WTC11 (cell line): ENCODE results near the gene WDR26. TPM values are rescaled to one million over a fixed set of nuclear protein-coding genes. Genes with fewer than 3 reads are reported as not detected.

Experiments
- ATAC-seq: fragments of 200-7000 bp; cut with Tn5 transposase; 2 replicates; pipeline ENCODE4 v1.10.0; 2021; ENCODE audit warnings: mild to moderate bottlenecking, moderate library complexity
- CTCF ChIA-PET: fragments of 300-600 bp; sonication (Branson Sonifier 250); formaldehyde crosslinking; loops from one replicate; lab custom pipeline; 2021; ENCODE audit warnings: antibody characterized with exemption; lab: Charles Lee
- POLR2A ChIA-PET: fragments of 350-600 bp; sonication (Branson Sonifier 250); formaldehyde crosslinking; loops from one replicate; lab custom pipeline; 2021; ENCODE audit warnings: antibody characterized with exemption; lab: Charles Lee
- DNase-seq: peaks from one replicate; pipeline ENCODE4 v3.0.0; 2021; ENCODE audit warnings: low spot score
- H3K27ac Mint-ChIP-seq: 2 replicates; pipeline ENCODE4 v1.8.0; 2021; ENCODE audit warnings: mixed read lengths
- H3K27me3 Mint-ChIP-seq: 2 replicates; pipeline ENCODE4 v1.8.0; 2021; ENCODE audit warnings: low read depth, mild to moderate bottlenecking, moderate library complexity, mixed read lengths
- H3K36me3 Mint-ChIP-seq: 2 replicates; pipeline ENCODE4 v1.8.0; 2021; ENCODE audit warnings: mixed read lengths
- H3K4me1 Mint-ChIP-seq: 2 replicates; pipeline ENCODE4 v1.8.0; 2022; ENCODE audit warnings: mixed read lengths
- H3K4me3 Mint-ChIP-seq: 2 replicates; pipeline ENCODE4 v1.8.0; 2021; ENCODE audit warnings: mild to moderate bottlenecking, moderate library complexity, mixed read lengths
- H3K9me3 Mint-ChIP-seq: 2 replicates; pipeline ENCODE4 v1.8.0; 2021; ENCODE audit warnings: mixed read lengths
- AR ChIP-seq: fragments of 250-450 bp; sonication (Bioruptor Pico); IDR thresholded peaks from 2 replicates; pipeline ENCODE4 v1.9.0; 2021; ENCODE audit warnings: mild to moderate bottlenecking
- ATF1 ChIP-seq: sonication (generic); formaldehyde crosslinking; IDR thresholded peaks from 2 replicates; pipeline ENCODE4 v1.8.1; 2023; ENCODE audit warnings: mild to moderate bottlenecking, moderate library complexity, missing genetic modification reagents
- ATF3 ChIP-seq: sonication (generic); formaldehyde crosslinking; conservative IDR thresholded peaks from 2 replicates; pipeline ENCODE4 v1.8.1; 2022; ENCODE audit warnings: mild to moderate bottlenecking, missing genetic modification reagents
- CREB1 ChIP-seq: sonication (generic); formaldehyde crosslinking; IDR thresholded peaks from 2 replicates; pipeline ENCODE4 v1.8.0; 2023; ENCODE audit warnings: mild to moderate bottlenecking, missing genetic modification reagents
- ESRRA ChIP-seq: sonication (generic); formaldehyde crosslinking; IDR thresholded peaks from 2 replicates; pipeline ENCODE4 v1.8.1; 2022; ENCODE audit warnings: mild to moderate bottlenecking, missing genetic modification reagents, borderline replicate concordance
- ETV6 ChIP-seq: sonication (generic); formaldehyde crosslinking; IDR thresholded peaks from 2 replicates; pipeline ENCODE4 v1.8.1; 2022; ENCODE audit warnings: mild to moderate bottlenecking, missing genetic modification reagents
- HMGA2 ChIP-seq: fragments of 250-450 bp; sonication (Bioruptor Pico); IDR thresholded peaks from 2 replicates; pipeline ENCODE4 v1.4.0; 2021; ENCODE audit warnings: mild to moderate bottlenecking, moderate library complexity
- MAX ChIP-seq: sonication (generic); formaldehyde crosslinking; IDR thresholded peaks from 2 replicates; pipeline ENCODE4 v1.8.0; 2022; ENCODE audit warnings: mild to moderate bottlenecking, missing genetic modification reagents
- NFATC4 ChIP-seq: fragments of 250-450 bp; sonication (Bioruptor Pico); IDR thresholded peaks from 2 replicates; pipeline ENCODE4 v1.9.0; 2021; ENCODE audit warnings: mild to moderate bottlenecking
- NFE2L1 ChIP-seq: sonication (generic); formaldehyde crosslinking; IDR thresholded peaks from 2 replicates; pipeline ENCODE4 v1.8.1; 2023; ENCODE audit warnings: missing genetic modification reagents
- NR3C1 ChIP-seq: sonication (generic); formaldehyde crosslinking; conservative IDR thresholded peaks from 2 replicates; pipeline ENCODE4 v1.8.1; 2023; ENCODE audit warnings: low read depth, mild to moderate bottlenecking, missing genetic modification reagents
- PRDM15 ChIP-seq: sonication (generic); formaldehyde crosslinking; IDR thresholded peaks from 2 replicates; pipeline ENCODE4 v1.8.0; 2022; ENCODE audit warnings: missing genetic modification reagents
- RORB ChIP-seq: fragments of 250-450 bp; sonication (Bioruptor Pico); IDR thresholded peaks from 2 replicates; pipeline ENCODE4 v1.9.0; 2021; ENCODE audit warnings: mild to moderate bottlenecking
- SMAD4 ChIP-seq: sonication (generic); formaldehyde crosslinking; IDR thresholded peaks from 2 replicates; pipeline ENCODE4 v1.8.0; 2022; ENCODE audit warnings: mild to moderate bottlenecking, missing genetic modification reagents
- TEAD1 ChIP-seq: sonication (generic); formaldehyde crosslinking; IDR thresholded peaks from 2 replicates; pipeline ENCODE4 v1.8.0; 2022; ENCODE audit warnings: mild to moderate bottlenecking, missing genetic modification reagents
- TP53 ChIP-seq: sonication (generic); formaldehyde crosslinking; IDR thresholded peaks from 2 replicates; pipeline ENCODE4 v1.8.1; 2023; ENCODE audit warnings: mild to moderate bottlenecking, missing genetic modification reagents
- ZBTB21 ChIP-seq: sonication (generic); formaldehyde crosslinking; IDR thresholded peaks from 2 replicates; pipeline ENCODE4 v1.8.1; 2023; ENCODE audit warnings: mild to moderate bottlenecking, missing genetic modification reagents, borderline replicate concordance
- ZNF138 ChIP-seq: sonication (generic); formaldehyde crosslinking; conservative IDR thresholded peaks from 2 replicates; pipeline ENCODE4 v1.8.1; 2022; ENCODE audit warnings: mild to moderate bottlenecking, moderate library complexity, missing genetic modification reagents
- ZNF232 ChIP-seq: sonication (generic); formaldehyde crosslinking; IDR thresholded peaks from 2 replicates; pipeline ENCODE4 v1.8.0; 2022; ENCODE audit warnings: mild to moderate bottlenecking, missing genetic modification reagents
- ZNF263 ChIP-seq: sonication (generic); formaldehyde crosslinking; IDR thresholded peaks from 2 replicates; pipeline ENCODE4 v1.8.1; 2022; ENCODE audit warnings: low read depth, mild to moderate bottlenecking, moderate library complexity, missing genetic modification reagents
- ZNF671 ChIP-seq: fragments of 250-450 bp; sonication (Bioruptor Pico); IDR thresholded peaks from 2 replicates; pipeline ENCODE4 v1.8.0; 2021; ENCODE audit warnings: mild to moderate bottlenecking
- total RNA-seq: library from RNA; stranded (reverse); gene quantifications from 3 replicates; pipeline ENCODE4 v1.2.3, GENCODE V29; 2021
- TF ChIP-seq, protein P1 (sequence below): sonication (generic); formaldehyde crosslinking; IDR thresholded peaks from 2 replicates; pipeline ENCODE4 v1.8.1; 2022; ENCODE audit warnings: low read depth, missing genetic modification reagents, borderline replicate concordance

Gene WDR26
- total RNA-seq, 1 experiment from 2014 or later = 66.1 TPM

DNA sequence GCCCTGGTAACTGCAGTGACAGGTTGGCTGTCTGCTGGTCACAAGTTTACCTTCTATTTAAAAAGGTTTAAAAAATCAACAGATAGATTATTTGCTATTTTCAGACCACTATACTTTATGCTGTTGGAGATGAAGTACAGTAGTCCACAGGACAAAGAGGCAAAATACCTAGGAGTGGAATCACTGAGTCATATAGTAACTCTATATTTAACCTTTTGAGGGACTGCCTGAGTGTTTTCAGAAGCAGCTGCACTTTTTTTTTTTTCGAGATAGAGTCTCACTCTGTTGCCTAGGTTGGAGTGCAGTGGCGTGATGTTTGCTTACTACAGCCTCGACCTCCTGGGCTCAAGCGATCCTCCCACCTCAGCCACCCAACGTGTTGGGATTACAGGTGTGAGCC is 66.2 kb downstream of the WDR26 start:
- no peak for TF ChIP-seq NR3C1 (CRISPR knock-in tag)
- TF ChIP-seq ATF3 = no peak
- TF ChIP-seq NFE2L1 (CRISPR knock-in tag) = no peak
- no peak for TF ChIP-seq SMAD4
- TF ChIP-seq ZNF671 (CRISPR knock-in tag) = no peak
- TF ChIP-seq, protein P1, sequence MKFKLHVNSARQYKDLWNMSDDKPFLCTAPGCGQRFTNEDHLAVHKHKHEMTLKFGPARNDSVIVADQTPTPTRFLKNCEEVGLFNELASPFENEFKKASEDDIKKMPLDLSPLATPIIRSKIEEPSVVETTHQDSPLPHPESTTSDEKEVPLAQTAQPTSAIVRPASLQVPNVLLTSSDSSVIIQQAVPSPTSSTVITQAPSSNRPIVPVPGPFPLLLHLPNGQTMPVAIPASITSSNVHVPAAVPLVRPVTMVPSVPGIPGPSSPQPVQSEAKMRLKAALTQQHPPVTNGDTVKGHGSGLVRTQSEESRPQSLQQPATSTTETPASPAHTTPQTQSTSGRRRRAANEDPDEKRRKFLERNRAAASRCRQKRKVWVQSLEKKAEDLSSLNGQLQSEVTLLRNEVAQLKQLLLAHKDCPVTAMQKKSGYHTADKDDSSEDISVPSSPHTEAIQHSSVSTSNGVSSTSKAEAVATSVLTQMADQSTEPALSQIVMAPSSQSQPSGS = no peak
- TF ChIP-seq ZNF232 (CRISPR knock-in tag) = no peak
- no peak for TF ChIP-seq ATF1
- no peak for TF ChIP-seq ZNF263
- TF ChIP-seq HMGA2 (CRISPR knock-in tag) = no peak
- no peak for TF ChIP-seq MAX
- no peak for TF ChIP-seq ETV6 (CRISPR knock-in tag)
- no peak overlapping the region for H3K4me3 Mint-ChIP-seq
- ChIA-PET POLR2A (no interaction called here), CTCF (no interaction called here)
- ATAC-seq (no peak), DNase-seq (no peak)
- H3K36me3 Mint-ChIP-seq = peaks cover 74% of the 10 kb centered on the region
- no peaks in the 10 kb centered on the region for H3K27me3 Mint-ChIP-seq
- H3K9me3 Mint-ChIP-seq = peaks cover 4% of the 10 kb centered on the region; the same call in 1 of the 2 replicates
- H3K27ac Mint-ChIP-seq = no peak overlapping the region
- no peaks in the 10 kb centered on the region for H3K4me1 Mint-ChIP-seq

GRCh38 chr1:224359207-224359606 is 75.4 kb downstream of the WDR26 start:
- Mint-ChIP-seq H3K27ac (peak overlapping the region; percentile 3; the same call in 1 of the 2 replicates), H3K36me3 (peaks cover 20% of the 10 kb centered on the region), H3K9me3 (no peaks in the 10 kb centered on the region), H3K4me1 (peaks cover 20% of the 10 kb centered on the region), H3K27me3 (no peaks in the 10 kb centered on the region), H3K4me3 (peak overlapping the region; percentile 88)
- ChIA-PET CTCF (no interaction called here), POLR2A (no interaction called here)
- no peak for TF ChIP-seq ZBTB21
- TF ChIP-seq CREB1 (CRISPR knock-in tag) = no peak
- TF ChIP-seq ZNF138 = no peak
- TF ChIP-seq RORB (CRISPR knock-in tag) = no peak
- no peak for TF ChIP-seq ZNF671 (CRISPR knock-in tag)
- no peak for TF ChIP-seq PRDM15 (CRISPR knock-in tag)
- TF ChIP-seq NFE2L1 (CRISPR knock-in tag) = no peak
- TF ChIP-seq AR = no peak
- TF ChIP-seq NFATC4 (CRISPR knock-in tag) = no peak
- no peak for TF ChIP-seq TEAD1 (CRISPR knock-in tag)
- TF ChIP-seq TP53 = no peak
- no peak for TF ChIP-seq ESRRA
- DNase-seq (no peak), ATAC-seq (no peak)
